ACC112 (cell line): ENCODE measurements around the gene IRX4.

ENCODE experiments used
- H2AFZ ChIP-seq: fragments of 200-600 bp; sonication (generic); one replicate; pipeline ENCODE4 v1.6.0; 2017; ENCODE audit warnings: antibody characterized with exemption, low read length; ENCODE audit not compliant: unreplicated experiment
- H3K27ac ChIP-seq: fragments of 200-600 bp; sonication (generic); 2 replicates; pipeline ENCODE4 v1.5.1; 2014; ENCODE audit warnings: low read depth, mild to moderate bottlenecking, antibody characterized with exemption, low read length, moderate library complexity
- H3K27me3 ChIP-seq: fragments of 200-600 bp; sonication (generic); 2 replicates; pipeline ENCODE4 v1.6.1; 2014; ENCODE audit warnings: mild to moderate bottlenecking, antibody characterized with exemption, low read length, moderate library complexity, mixed read lengths; ENCODE audit not compliant: insufficient read depth
- H3K36me3 ChIP-seq: fragments of 200-600 bp; sonication (generic); 2 replicates; pipeline ENCODE4 v1.6.1; 2016; ENCODE audit warnings: mild to moderate bottlenecking, antibody characterized with exemption, low read length, moderate library complexity, mixed read lengths; ENCODE audit not compliant: insufficient read depth
- H3K4me1 ChIP-seq: fragments of 200-600 bp; sonication (generic); one replicate; pipeline ENCODE4 v1.6.1; 2016; ENCODE audit warnings: low read length, mixed read lengths; ENCODE audit not compliant: insufficient read depth, unreplicated experiment, control insufficient read depth
- H3K4me3 ChIP-seq: fragments of 200-600 bp; sonication (generic); 2 replicates; pipeline ENCODE4 v1.5.1; 2014; ENCODE audit warnings: mild to moderate bottlenecking, low read depth, low read length
- H3K79me2 ChIP-seq: fragments of 200-600 bp; sonication (generic); one replicate; pipeline ENCODE4 v1.6.0; 2016; ENCODE audit warnings: low read length; ENCODE audit not compliant: control insufficient read depth, unreplicated experiment, insufficient read depth

IRX4 gene

DNA sequence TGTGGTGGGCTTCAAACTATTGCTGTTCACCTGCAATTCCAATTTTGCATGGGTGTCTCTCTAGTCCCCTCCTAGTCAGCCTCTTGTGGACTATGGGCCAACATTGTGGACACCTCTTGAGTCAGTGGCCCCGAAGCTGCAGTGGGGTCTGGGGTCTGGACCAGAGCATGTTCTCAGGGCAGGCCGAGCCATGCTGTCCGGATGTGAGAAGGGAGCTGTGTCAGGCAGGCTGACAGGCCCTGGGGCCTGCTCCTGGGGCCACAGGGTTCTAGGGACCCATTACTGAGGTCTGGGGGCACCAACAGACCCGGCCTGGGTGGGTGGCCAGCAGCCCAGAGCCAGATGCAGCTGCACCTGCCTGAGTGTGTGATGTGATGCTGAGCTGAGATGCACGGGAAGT lies 16.5 kb upstream of the IRX4 start:
- Histone ChIP-seq H3K4me3 (no peak overlapping the region), H2AFZ (no peak overlapping the region), H3K27ac (no peak overlapping the region), H3K4me1 (no peaks in the 10 kb centered on the region), H3K79me2 (no peaks in the 10 kb centered on the region), H3K27me3 (peaks cover 34% of the 10 kb centered on the region), H3K36me3 (no peaks in the 10 kb centered on the region)

DNA sequence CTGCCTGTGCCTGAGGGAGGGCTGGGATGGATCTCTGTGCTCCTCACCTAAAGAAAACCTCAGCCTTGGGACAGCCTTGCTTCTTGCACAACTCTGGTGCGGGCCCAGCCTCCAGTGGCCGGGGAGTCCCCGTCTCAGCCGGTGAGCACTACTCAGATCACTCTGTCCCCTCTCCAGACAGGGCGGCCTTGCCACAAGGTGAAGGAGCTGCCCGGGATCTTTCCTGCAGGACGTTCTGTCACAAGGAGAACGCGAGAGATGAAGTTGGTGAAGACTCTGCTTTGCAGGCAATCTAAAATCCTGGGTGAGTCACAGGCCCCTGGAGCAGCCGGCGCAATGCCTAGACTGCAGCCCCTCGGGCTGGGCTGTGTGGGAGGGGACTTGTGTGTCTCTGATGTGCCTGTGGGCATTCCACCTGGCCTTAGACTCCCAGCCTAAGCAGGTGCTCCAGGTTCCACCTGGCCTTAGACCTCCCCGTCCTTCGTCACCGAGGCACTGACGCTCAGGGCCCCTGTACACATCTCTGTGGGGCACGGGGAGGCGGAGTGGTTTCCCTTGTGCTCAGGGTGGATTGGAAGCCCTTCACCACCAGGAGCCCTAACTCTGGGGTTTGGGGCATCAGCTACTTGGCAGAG lies 15.2 kb upstream of the IRX4 start:
- Histone ChIP-seq H3K79me2 (no peaks in the 10 kb centered on the region), H3K27me3 (peaks cover 46% of the 10 kb centered on the region), H2AFZ (no peak overlapping the region), H3K4me3 (no peak overlapping the region), H3K36me3 (no peaks in the 10 kb centered on the region), H3K4me1 (no peaks in the 10 kb centered on the region), H3K27ac (no peak overlapping the region)

DNA sequence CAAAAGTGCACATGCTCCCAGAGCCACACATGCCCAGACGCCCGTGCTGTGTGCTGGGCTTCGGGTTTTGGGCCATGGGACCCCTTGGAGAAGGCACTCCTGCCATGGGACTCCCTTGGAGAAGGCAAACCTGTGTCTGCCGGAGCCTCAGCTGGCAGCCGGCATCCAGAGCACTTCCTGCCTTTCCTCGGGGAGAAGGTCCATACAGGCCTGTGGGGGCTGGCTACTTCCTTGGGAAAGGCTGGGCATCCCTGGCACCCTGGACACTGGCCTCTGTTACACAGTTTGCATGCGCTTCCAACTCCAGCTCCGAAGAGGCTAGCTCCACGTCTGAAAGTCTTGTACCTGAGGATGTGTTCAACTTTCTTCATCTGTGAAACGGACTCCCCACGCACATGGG lies 14.7 kb upstream of the IRX4 start:
- Histone ChIP-seq H3K27ac (no peak overlapping the region), H3K4me1 (no peaks in the 10 kb centered on the region), H2AFZ (no peak overlapping the region), H3K4me3 (no peak overlapping the region), H3K79me2 (no peaks in the 10 kb centered on the region), H3K36me3 (no peaks in the 10 kb centered on the region), H3K27me3 (peaks cover 50% of the 10 kb centered on the region)

DNA sequence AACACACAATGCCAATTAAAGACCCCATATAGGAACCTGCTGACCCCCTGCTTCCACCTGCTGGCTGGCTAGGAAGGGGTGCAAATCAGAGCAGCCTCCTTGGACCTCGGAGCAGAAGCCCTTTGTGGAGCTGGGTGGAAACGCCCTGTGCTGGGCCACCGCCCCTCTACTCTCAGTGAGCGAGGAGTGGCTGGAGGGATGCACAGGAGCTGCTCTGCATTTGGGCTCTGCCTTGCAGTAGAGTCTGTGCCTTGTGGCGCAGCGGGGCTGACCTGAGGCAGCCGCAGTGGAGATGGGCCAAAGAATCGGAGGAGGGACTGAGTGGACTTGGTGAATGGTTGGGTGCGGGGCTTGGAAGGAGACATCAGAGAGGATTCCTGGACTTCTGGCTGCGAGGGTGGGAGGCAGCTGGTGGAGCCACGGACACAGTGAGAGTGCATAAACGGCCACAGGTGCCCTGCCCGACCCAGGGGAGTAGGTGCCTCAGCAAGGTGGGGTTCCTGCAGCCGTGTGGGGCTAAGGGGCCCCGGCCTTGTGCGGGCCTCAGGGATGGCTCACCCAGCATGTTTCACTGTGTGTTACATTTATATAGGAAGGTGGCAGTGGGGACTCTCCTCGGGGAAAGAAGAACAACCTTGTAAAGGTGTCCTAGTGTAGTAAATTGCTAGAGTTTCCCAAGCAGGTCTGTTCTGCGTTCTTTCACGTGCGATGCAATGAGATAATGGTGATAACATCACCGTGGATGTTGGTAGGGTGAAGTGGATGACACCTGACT lies 14.1 kb upstream of the IRX4 start:
- H3K27me3 ChIP-seq, result peaks cover 56% of the 10 kb centered on the region
- H3K36me3 ChIP-seq, result no peaks in the 10 kb centered on the region
- H2AFZ ChIP-seq, result no peak overlapping the region
- no peak overlapping the region for H3K4me3 ChIP-seq
- H3K27ac ChIP-seq, result no peak overlapping the region
- H3K4me1 ChIP-seq, result no peaks in the 10 kb centered on the region
- H3K79me2 ChIP-seq, result no peaks in the 10 kb centered on the region

DNA sequence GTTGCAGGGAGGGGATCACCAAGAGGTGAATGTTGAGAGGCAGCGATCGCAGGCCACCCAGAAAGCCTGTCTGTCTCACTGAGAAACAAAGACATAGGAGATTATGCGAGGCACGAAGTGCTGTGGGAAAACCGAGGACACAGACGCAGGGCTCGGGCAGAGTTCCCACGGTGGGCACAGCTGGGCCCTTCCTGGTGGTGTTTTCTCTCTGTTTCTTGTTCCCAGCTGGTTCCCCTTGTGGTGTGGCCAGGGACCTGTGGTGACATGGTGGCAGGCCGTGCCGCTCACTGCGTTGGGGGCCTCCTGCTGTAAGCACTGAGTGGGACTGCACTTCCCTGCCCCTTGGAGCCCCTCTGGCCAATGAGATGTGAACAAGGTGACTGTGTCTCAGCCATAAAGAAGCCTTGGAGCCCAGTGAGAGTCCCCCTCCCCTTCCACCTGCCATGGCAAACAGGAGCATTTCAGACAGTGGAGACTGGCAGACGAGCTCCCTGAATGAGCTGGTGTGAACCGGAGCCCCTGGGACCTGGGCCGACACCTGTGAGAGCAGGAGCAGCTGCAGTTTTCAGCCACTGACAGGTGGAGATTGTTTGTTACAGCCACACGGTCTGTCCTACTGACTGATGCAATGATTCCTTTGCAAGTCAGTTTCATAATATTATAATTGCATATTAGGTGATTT lies 13.2 kb upstream of the IRX4 start:
- H3K36me3 ChIP-seq, result no peaks in the 10 kb centered on the region
- no peak overlapping the region for H3K27ac ChIP-seq
- H3K4me1 ChIP-seq, result no peaks in the 10 kb centered on the region
- H2AFZ ChIP-seq, result no peak overlapping the region
- H3K4me3 ChIP-seq, result no peak overlapping the region
- H3K27me3 ChIP-seq, result peaks cover 64% of the 10 kb centered on the region
- H3K79me2 ChIP-seq, result no peaks in the 10 kb centered on the region

DNA sequence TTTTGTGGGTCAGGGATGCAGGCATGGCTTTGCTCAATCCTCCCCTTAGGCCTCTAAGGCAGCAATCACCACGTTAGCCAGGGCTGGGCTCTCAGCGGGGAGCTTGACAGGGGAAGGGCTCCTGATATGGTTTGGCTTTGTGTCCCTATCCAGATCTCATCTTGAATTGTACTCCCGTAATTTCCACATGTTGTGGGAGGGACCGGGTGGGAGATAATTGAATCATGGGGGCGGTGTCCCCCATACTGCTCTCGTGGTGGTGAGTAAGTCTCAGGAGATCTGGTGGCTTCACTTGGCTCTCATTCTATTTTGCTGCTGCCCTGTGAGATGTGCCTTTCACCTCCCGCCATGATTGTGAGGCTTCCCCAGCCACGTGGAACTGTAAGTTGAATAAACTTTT lies 11.5 kb upstream of the IRX4 start:
- Histone ChIP-seq H3K79me2 (no peaks in the 10 kb centered on the region), H2AFZ (no peak overlapping the region), H3K27ac (no peak overlapping the region), H3K4me1 (no peaks in the 10 kb centered on the region), H3K27me3 (peaks cover 63% of the 10 kb centered on the region), H3K36me3 (no peaks in the 10 kb centered on the region), H3K4me3 (no peak overlapping the region)

DNA sequence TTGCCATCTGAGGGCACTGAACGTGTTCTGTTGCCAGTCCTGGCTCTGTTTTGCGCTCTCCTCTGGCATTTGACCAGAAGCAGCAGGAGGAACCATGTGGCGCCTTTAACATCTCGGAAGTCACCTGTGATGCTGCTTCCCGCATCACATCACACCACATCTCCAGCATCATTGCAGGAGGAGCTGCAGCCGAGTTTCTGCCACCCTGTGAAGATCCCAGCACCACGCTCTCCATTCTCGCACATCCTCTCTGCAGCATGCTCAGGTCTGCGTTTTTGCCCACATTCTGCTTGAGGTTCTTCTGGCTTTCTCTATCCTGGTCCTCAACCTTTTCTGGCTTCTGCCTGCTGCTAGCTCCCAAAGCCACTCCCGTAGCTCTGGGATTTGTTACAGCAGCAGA lies 11.0 kb upstream of the IRX4 start:
- Histone ChIP-seq H3K79me2 (no peaks in the 10 kb centered on the region), H3K4me1 (no peaks in the 10 kb centered on the region), H2AFZ (no peak overlapping the region), H3K27ac (no peak overlapping the region), H3K4me3 (no peak overlapping the region), H3K36me3 (no peaks in the 10 kb centered on the region), H3K27me3 (peaks cover 63% of the 10 kb centered on the region)

DNA sequence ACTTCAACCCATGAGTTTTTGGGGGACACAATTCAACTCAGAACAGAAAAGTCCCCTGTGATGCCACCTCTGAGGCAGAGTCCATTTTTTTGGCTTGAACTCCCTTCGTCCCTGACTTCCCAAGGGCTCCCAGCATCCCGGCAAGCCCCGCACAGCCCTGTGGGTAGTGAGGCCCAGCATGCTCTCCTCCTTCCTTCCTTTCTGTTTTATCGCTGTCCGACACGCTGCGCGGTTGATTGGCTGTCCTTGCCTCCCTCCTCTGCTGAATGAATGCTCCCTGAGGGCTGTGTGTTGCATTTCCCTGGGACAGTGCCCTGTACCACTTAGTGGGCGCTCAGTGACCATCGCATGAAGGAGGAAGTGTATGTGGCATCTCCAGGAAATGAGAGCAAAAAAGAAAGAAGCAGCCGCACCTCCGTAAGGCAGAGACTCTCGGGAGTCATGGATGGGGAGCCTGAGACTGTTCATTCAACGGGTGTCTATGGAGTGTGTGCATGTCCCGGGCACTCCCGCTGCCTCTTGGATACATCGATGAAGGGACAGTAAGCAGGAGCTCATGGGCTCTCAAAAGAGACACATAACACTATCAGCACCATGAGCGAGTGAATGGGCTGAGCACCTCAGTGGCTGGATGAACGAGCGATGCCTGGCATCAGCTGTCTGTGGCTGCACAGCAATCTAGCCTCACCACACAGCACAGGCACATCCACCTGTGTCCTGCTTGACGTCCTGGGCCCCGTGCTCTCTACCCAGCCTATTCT lies 10.1 kb upstream of the IRX4 start:
- no peaks in the 10 kb centered on the region for H3K79me2 ChIP-seq
- no peak overlapping the region for H2AFZ ChIP-seq
- peaks cover 65% of the 10 kb centered on the region for H3K27me3 ChIP-seq
- H3K4me3 ChIP-seq, result no peak overlapping the region
- H3K27ac ChIP-seq, result no peak overlapping the region
- H3K36me3 ChIP-seq, result no peaks in the 10 kb centered on the region
- H3K4me1 ChIP-seq, result no peaks in the 10 kb centered on the region

DNA sequence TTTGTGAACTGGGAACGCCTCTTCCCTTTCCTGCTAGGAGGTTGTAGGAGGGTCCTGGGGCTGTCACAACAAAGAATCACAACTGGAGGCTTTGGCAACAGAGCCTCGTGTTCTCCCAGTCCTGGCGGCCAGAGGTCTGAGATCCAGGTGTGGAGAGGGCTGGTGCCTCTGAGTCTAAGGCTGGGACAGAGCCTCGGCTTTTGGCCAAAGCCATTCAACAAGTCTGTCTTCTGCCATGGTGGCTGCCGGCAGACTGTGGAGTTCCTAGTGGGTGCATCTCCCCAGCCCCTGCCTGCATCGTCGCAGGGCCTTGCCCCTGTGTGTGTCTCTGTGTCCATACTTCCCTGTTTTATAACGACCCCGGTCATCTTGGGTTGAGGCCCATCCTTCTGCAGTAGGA lies 9.5 kb upstream of the IRX4 start:
- no peaks in the 10 kb centered on the region for H3K36me3 ChIP-seq
- no peak overlapping the region for H3K4me3 ChIP-seq
- H2AFZ ChIP-seq, result no peak overlapping the region
- peaks cover 65% of the 10 kb centered on the region for H3K27me3 ChIP-seq
- no peaks in the 10 kb centered on the region for H3K79me2 ChIP-seq
- H3K4me1 ChIP-seq, result no peaks in the 10 kb centered on the region
- H3K27ac ChIP-seq, result no peak overlapping the region

DNA sequence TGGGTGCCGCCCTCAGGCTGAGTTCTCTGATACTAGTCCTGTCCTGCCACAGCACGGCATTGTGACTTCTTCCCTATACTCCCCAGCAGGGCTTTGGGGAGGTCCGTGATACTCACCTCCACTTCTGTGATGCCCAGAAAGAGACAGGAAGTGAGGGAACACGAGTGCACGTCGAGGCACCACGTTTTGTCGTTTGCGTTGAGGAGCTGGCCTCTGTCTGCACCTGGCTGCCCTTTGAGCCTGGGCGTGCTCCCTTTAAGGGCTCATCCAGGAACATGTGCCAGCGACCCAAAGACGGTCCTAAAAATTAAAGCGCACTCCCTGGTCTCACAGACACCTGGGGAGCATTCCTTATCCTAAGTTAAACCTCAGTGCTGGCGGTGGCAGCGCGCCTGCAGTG lies 8.7 kb upstream of the IRX4 start:
- Histone ChIP-seq H3K36me3 (no peaks in the 10 kb centered on the region), H3K27ac (no peak overlapping the region), H2AFZ (no peak overlapping the region), H3K4me1 (no peaks in the 10 kb centered on the region), H3K27me3 (peaks cover 68% of the 10 kb centered on the region), H3K79me2 (no peaks in the 10 kb centered on the region), H3K4me3 (no peak overlapping the region)
